K562 (cell line): Measurements from ENCODE around the gene WDR81. TPM values are rescaled to one million over a fixed set of nuclear protein-coding genes. Genes with fewer than 3 reads are reported as not detected.

ENCODE experiments used
- ARID1B ChIP-seq: fragments of 450-650 bp; IDR thresholded peaks from 2 replicates; pipeline ENCODE4 v1.6.1; 2016; ENCODE audit warnings: antibody characterized with exemption, mild to moderate bottlenecking, inconsistent platforms
- C11orf30 ChIP-seq: fragments of 450-650 bp; IDR thresholded peaks from 2 replicates; pipeline ENCODE4 v1.6.1; 2016; ENCODE audit warnings: low read depth, mild to moderate bottlenecking
- CEBPB ChIP-seq: fragments of 450-650 bp; IDR thresholded peaks from 2 replicates; pipeline ENCODE4 v1.6.1; 2016; ENCODE audit warnings: missing genetic modification characterization, missing compliant biosample characterization
- EP400 ChIP-seq: fragments of 450-650 bp; IDR thresholded peaks from 2 replicates; pipeline ENCODE4 v1.6.1; 2017; ENCODE audit warnings: antibody characterized with exemption, mild to moderate bottlenecking, moderate library complexity
- ERF ChIP-seq: fragments of 450-650 bp; formaldehyde crosslinking; IDR thresholded peaks from 2 replicates; pipeline ENCODE4 v1.4.0; 2020; ENCODE audit warnings: mild to moderate bottlenecking, mixed read lengths
- FOXK2 ChIP-seq, 2 experiments: fragments of 450-650 bp; IDR thresholded peaks in 1 of 2; conservative IDR thresholded peaks in 1 of 2; 2 replicates each; pipeline ENCODE4 v1.6.1; 2016; ENCODE audit warnings: low read depth in 2 of 2, mild to moderate bottlenecking in 1 of 2
- HNRNPLL ChIP-seq: fragments of 200-400 bp; formaldehyde crosslinking; IDR thresholded peaks from 2 replicates; pipeline ENCODE4 v1.6.1; 2017; ENCODE audit warnings: low read length, low read depth, mild to moderate bottlenecking; ENCODE audit not compliant: poor library complexity, severe bottlenecking
- IRF9 ChIP-seq: fragments of 450-650 bp; IDR thresholded peaks from 2 replicates; pipeline ENCODE4 v1.6.1; 2016; ENCODE audit warnings: missing biosample characterization, missing genetic modification characterization
- MEIS2 ChIP-seq: fragments of 450-650 bp; IDR thresholded peaks from 2 replicates; pipeline ENCODE4 v1.6.1; 2014; ENCODE audit warnings: mild to moderate bottlenecking; ENCODE audit not compliant: partially characterized antibody
- MNT ChIP-seq, 2 experiments: fragments of 450-650 bp; conservative IDR thresholded peaks; 2 replicates each; pipeline ENCODE4 v1.6.1; 2017; ENCODE audit warnings: mild to moderate bottlenecking in 2 of 2, moderate library complexity in 2 of 2
- POLR2H ChIP-seq: IDR thresholded peaks from 2 replicates; pipeline ENCODE4 v1.6.1; 2016; ENCODE audit warnings: missing genetic modification characterization, low read depth, mild to moderate bottlenecking, control low read depth, missing compliant biosample characterization, moderate library complexity
- RCOR1 ChIP-seq, 2 experiments: IDR thresholded peaks; 2 replicates each; pipeline ENCODE4 v1.6.1; 2012; ENCODE audit warnings: low read depth in 2 of 2, low read length in 2 of 2, borderline replicate concordance in 1 of 2, improper control_type of control experiment in 1 of 2
- SAFB2 ChIP-seq: fragments of 200-400 bp; formaldehyde crosslinking; IDR thresholded peaks from 2 replicates; pipeline ENCODE4 v1.6.1; 2018; ENCODE audit warnings: borderline replicate concordance, low read length, low read depth, moderate library complexity; ENCODE audit not compliant: severe bottlenecking
- SMARCA5 ChIP-seq: fragments of 450-650 bp; IDR thresholded peaks from 2 replicates; pipeline ENCODE4 v1.6.1; 2016
- SMARCB1 ChIP-seq: IDR thresholded peaks from 2 replicates; pipeline ENCODE4 v1.6.1; 2011; ENCODE audit warnings: improper control_type of control experiment, low read depth; ENCODE audit not compliant: insufficient read length
- TBP ChIP-seq: optimal IDR thresholded peaks from 2 replicates; pipeline ENCODE3; 2011; ENCODE audit warnings: low read depth, low read length, improper control_type of control experiment
- TCFL5 ChIP-seq: fragments of 250-450 bp; sonication (Bioruptor Pico); conservative IDR thresholded peaks from 2 replicates; pipeline ENCODE4 v1.6.1; 2021; ENCODE audit warnings: mild to moderate bottlenecking, moderate library complexity, matching md5 sums
- ZNF143 ChIP-seq: sonication (generic); formaldehyde crosslinking; IDR thresholded peaks from 2 replicates; pipeline ENCODE4 v1.9.0; 2022; ENCODE audit warnings: mild to moderate bottlenecking, missing genetic modification reagents
- ZNF77 ChIP-seq: fragments of 250-450 bp; sonication (Bioruptor Pico); IDR thresholded peaks from 2 replicates; pipeline ENCODE4 v1.5.0; 2020
- polyA plus RNA-seq, 8 experiments: library from polyadenylated mRNA; depleted of rRNA in 4 of 8; stranded (reverse) in 5 of 8; unstranded in 3 of 8; fragments of >200 nt; fragmentation: Nextera tagmentation in 2 of 8; fragmentation: Illumina TruSeq in 1 of 8; extraction: Ambion mirVana in 2 of 8; extraction: Trizol in 1 of 8; gene quantifications; 2 replicates each; pipeline versions ENCODE4 v1.2.1 to v1.2.3, GENCODE V29; 2011 to 2014; ENCODE audit warnings: inconsistent platforms in 1 of 8, missing spikeins in 1 of 8
- total RNA-seq, 7 experiments: library from RNA; depleted of rRNA in 6 of 7; stranded (reverse); fragments of >200 nt in 6 of 7; fragmentation: Illumina TruSeq in 2 of 7; extraction: Trizol in 2 of 7; gene quantifications; 2 replicates each; pipeline versions ENCODE4 v1.2.1 to v1.2.3, GENCODE V29; 2011 to 2021; ENCODE audit warnings: low replicate concordance in 1 of 7
- TF ChIP-seq, protein P1 (sequence below): fragments of 450-650 bp; conservative IDR thresholded peaks from 2 replicates; pipeline ENCODE4 v1.6.1; 2016; ENCODE audit warnings: missing genetic modification characterization, low read depth, mild to moderate bottlenecking, missing compliant biosample characterization, moderate library complexity

WDR81 gene
- total and polyA plus RNA-seq, 9 of the 15 experiments (the other 6 are each of a cell fraction or from before 2014, with no cell fraction given): 0.01 to 17.1 (median 3.3) TPM

DNA sequence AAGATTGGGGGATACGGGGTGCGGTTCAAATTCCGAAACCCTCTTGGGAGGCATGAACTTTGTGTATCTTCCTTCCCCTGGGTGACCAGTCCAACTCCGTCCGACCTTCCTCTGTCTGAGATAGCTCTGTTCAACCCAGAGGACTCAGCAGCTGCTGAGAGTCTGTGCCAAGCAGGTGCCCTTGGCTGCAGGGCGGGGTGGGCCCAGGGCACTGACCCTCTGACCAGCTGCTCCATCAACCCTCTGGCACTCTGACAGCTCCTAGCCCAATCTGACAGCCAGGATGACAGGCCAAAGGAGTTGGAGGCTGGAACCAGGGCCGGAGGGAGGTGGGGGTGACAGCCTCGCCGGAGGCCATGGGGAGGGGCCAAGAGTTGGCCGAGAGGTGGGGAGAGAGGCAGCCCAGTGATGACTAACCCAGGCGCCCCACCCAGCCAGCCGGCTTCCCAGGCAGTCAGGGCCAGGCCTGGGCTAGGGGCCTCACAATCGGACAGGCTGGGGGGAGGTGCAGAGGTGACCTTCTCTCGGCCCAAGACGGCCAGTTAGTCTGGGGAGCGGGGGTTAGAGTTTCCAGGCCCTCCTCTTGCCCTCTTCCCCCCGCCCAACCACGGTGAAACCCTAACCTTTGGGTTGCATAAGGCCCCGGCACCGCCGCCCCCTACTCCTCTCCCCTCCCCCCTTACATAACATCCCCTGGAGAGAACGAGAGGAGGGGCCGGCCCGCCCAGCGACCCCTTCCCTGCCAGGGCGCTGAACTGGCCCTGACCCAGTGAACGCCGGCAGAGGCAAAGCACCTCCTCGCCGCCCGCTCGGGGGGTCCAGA is 9.3 kb upstream of the WDR81 start (continued):
- TF ChIP-seq HNRNPLL: no peak
- TF ChIP-seq TBP: no peak
- TF ChIP-seq IRF9 (tag): no peak
- TF ChIP-seq MEIS2: peak; percentile 57
- no peak for TF ChIP-seq ERF
- TF ChIP-seq ARID1B: peak; percentile 40; the same call in 1 of the 2 replicates
- 0 out of 2 replicates have a peak, but pooled peaks have one; percentile 21 for TF ChIP-seq EP400
- TF ChIP-seq ZNF143: no peak
- no peak for TF ChIP-seq SAFB2
- TF ChIP-seq C11orf30: no peak
- no peak for TF ChIP-seq ZNF77
- TF ChIP-seq SMARCB1: no peak
- TF ChIP-seq, protein P1, sequence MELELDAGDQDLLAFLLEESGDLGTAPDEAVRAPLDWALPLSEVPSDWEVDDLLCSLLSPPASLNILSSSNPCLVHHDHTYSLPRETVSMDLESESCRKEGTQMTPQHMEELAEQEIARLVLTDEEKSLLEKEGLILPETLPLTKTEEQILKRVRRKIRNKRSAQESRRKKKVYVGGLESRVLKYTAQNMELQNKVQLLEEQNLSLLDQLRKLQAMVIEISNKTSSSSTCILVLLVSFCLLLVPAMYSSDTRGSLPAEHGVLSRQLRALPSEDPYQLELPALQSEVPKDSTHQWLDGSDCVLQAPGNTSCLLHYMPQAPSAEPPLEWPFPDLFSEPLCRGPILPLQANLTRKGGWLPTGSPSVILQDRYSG (tag): no peak
- no peak for TF ChIP-seq TCFL5 (CRISPR knock-in tag)
- no peak for TF ChIP-seq POLR2H (tag)
- no peak for TF ChIP-seq CEBPB (tag)
- no peak for TF ChIP-seq FOXK2 (conservative IDR thresholded peaks at IDR 0.05 in 1 of 2, IDR thresholded peaks at IDR 0.05 in 1 of 2; ENCODE audit: low read depth in 2 of 2)
- peak; percentile 73 to 86; a peak in 3 of 4 replicates for TF ChIP-seq MNT (conservative IDR thresholded peaks at IDR 0.05)
- TF ChIP-seq RCOR1 (IDR thresholded peaks at IDR 0.05; ENCODE audit: borderline replicate concordance in 1 of 2, low read depth in 2 of 2, low read length in 2 of 2): no peak
- no peak for TF ChIP-seq SMARCA5
